B cell (primary cell): ENCODE data around the gene DUS2. TPM values are rescaled to one million over a fixed set of nuclear protein-coding genes. Genes with fewer than 3 reads are reported as not detected.
A peak's percentile ranks its signal among the peaks of the same experiment; 100 is the strongest.
"Not testable (repeated sequence)": the region's sequence is repeated elsewhere in the genome, so short reads cannot be mapped to it uniquely, and the experiment has no call there.

Experiments
- ATAC-seq: fragments of 200-7000 bp; cut with Tn5 transposase; one replicate; pipeline ENCODE4 v1.10.0; 2021; ENCODE audit warnings: low read depth, mild to moderate bottlenecking, moderate number of reproducible peaks, moderate library complexity
- CTCF ChIA-PET: fragments of 350-600 bp; sonication (Branson Sonifier 250); formaldehyde crosslinking; loops from one replicate; lab custom pipeline; 2021; ENCODE audit warnings: antibody characterized with exemption, inconsistent platforms; lab: Charles Lee
- POLR2A ChIA-PET: fragments of 350-600 bp; sonication (Branson Sonifier 250); formaldehyde crosslinking; loops from one replicate; lab custom pipeline; 2021; ENCODE audit warnings: antibody characterized with exemption; lab: Charles Lee
- DNase-seq: peaks from one replicate; pipeline ENCODE4 v3.0.0; 2013
- H2AFZ ChIP-seq: 2 replicates; pipeline ENCODE4 v1.6.1; 2012; ENCODE audit warnings: mild to moderate bottlenecking, low read depth, low read length; ENCODE audit not compliant: insufficient read depth, poor library complexity, severe bottlenecking
- H3K27ac ChIP-seq, 2 donors: 1 replicate in 1 of 2; 2 replicates in 1 of 2; pipeline ENCODE4 v1.5.1; 2012 to 2013; ENCODE audit warnings: low read length in 2 of 2, mild to moderate bottlenecking in 2 of 2, moderate library complexity in 1 of 2
- H3K27me3 ChIP-seq, 4 experiments: fragments of 200-600 bp in 1 of 4; sonication (generic) in 1 of 4; replicated peaks in 1 of 4; 1 replicate in 2 of 4; 2 replicates in 2 of 4; pipeline versions ENCODE4 v1.6.1 to v1.7.0; 2013 to 2016; ENCODE audit warnings: low read length in 3 of 4, mild to moderate bottlenecking in 2 of 4, mixed read lengths in 1 of 4, moderate library complexity in 1 of 4; ENCODE audit not compliant: insufficient read depth in 4 of 4, control insufficient read depth in 3 of 4; ENCODE audit errors: control extremely low read depth in 1 of 4
- H3K36me3 ChIP-seq, 2 experiments: replicated peaks in 1 of 2; 1 replicate in 1 of 2; 2 replicates in 1 of 2; pipeline versions ENCODE4 v1.6.1 to v1.7.1; 2013; ENCODE audit warnings: low read length in 1 of 2; ENCODE audit not compliant: insufficient read depth in 2 of 2, control insufficient read depth in 1 of 2; ENCODE audit errors: control extremely low read depth in 1 of 2, extremely low read depth in 1 of 2
- H3K4me1 ChIP-seq, 2 donors: fragments of 200-600 bp in 1 of 2; sonication (generic) in 1 of 2; 1 replicate in 1 of 2; 2 replicates in 1 of 2; pipeline versions ENCODE4 v1.5.1 to v1.6.1; 2013 to 2017; ENCODE audit warnings: low read length in 2 of 2; ENCODE audit not compliant: control insufficient read depth in 2 of 2, insufficient read depth in 2 of 2
- H3K4me2 ChIP-seq: replicated peaks from 2 replicates; pipeline ENCODE3; 2012; ENCODE audit warnings: mild to moderate bottlenecking, low read depth, low read length; ENCODE audit not compliant: poor library complexity, severe bottlenecking
- H3K4me3 ChIP-seq, 5 experiments: fragments of 200-600 bp in 1 of 5; sonication (generic) in 1 of 5; 1 replicate in 3 of 5; 2 replicates in 2 of 5; pipeline versions ENCODE4 v1.5.1 to v1.7.0; 2011 to 2016; ENCODE audit warnings: low read length in 4 of 5, mild to moderate bottlenecking in 4 of 5, low read depth in 2 of 5, control low read depth in 1 of 5, moderate library complexity in 1 of 5; ENCODE audit not compliant: insufficient read depth in 1 of 5; ENCODE audit errors: control extremely low read depth in 1 of 5, extremely low read depth in 1 of 5
- H3K79me2 ChIP-seq: fragments of 200-600 bp; sonication (generic); one replicate; pipeline ENCODE4 v1.6.0; 2016; ENCODE audit warnings: low read length; ENCODE audit not compliant: control insufficient read depth, insufficient read depth
- H3K9ac ChIP-seq: fragments of 200-600 bp; sonication (generic); 2 replicates; pipeline ENCODE4 v1.6.1; 2017; ENCODE audit warnings: mild to moderate bottlenecking, low read length, moderate library complexity
- H3K9me3 ChIP-seq, 3 donors: one replicate each; pipeline versions ENCODE4 v1.6.1 to v1.7.1; 2013; ENCODE audit warnings: low read length in 2 of 3; ENCODE audit not compliant: control insufficient read depth in 2 of 3, insufficient read depth in 1 of 3; ENCODE audit errors: control extremely low read depth in 1 of 3
- H4K20me1 ChIP-seq: 2 replicates; pipeline ENCODE4 v1.6.0; 2012; ENCODE audit warnings: mild to moderate bottlenecking, low read length; ENCODE audit not compliant: insufficient read depth, control insufficient read depth, poor library complexity, severe bottlenecking
- H3K27ac Mint-ChIP-seq: one replicate; pipeline ENCODE4 v1.8.0; 2021; ENCODE audit warnings: mixed read lengths
- H3K27me3 Mint-ChIP-seq: one replicate; pipeline ENCODE4 v1.8.0; 2021; ENCODE audit warnings: mixed read lengths
- H3K4me1 Mint-ChIP-seq: one replicate; pipeline ENCODE4 v1.8.0; 2021; ENCODE audit warnings: mixed read lengths
- H3K4me3 Mint-ChIP-seq: one replicate; pipeline ENCODE4 v1.8.0; 2021; ENCODE audit warnings: mixed read lengths
- H3K9me3 Mint-ChIP-seq: one replicate; pipeline ENCODE4 v1.8.0; 2022; ENCODE audit warnings: mixed read lengths; ENCODE audit not compliant: insufficient read depth
- CTCF ChIP-seq: fragments of 200-600 bp; IDR thresholded peaks from one replicate; pipeline ENCODE4 v1.8.0; 2022; ENCODE audit warnings: antibody characterized with exemption, mild to moderate bottlenecking
- EZH2 ChIP-seq: IDR thresholded peaks from 2 replicates; pipeline ENCODE4 v1.6.1; 2012; ENCODE audit warnings: borderline replicate concordance, low read depth, mild to moderate bottlenecking, moderate library complexity, low read length; ENCODE audit not compliant: insufficient read depth, poor library complexity, severe bottlenecking
- WGBS: methylation state at CpG from one replicate; pipeline ENCODE4 v1.1.5; 2013; ENCODE audit warnings: missing lambda C conversion rate; ENCODE audit not compliant: insufficient coverage; 5-methylcytosine and 5-hydroxymethylcytosine counted together
- intact Hi-C: fragments of 100-400 bp; cut with micrococcal nuclease; formaldehyde crosslinking; loops from one replicate; pipeline ENCODE4 v1.10.0; 2022
- polyA plus RNA-seq: library from polyadenylated mRNA; depleted of rRNA; stranded (reverse); fragments of >200 nt; gene quantifications from 2 replicates; pipeline ENCODE4 v1.2.3, GENCODE V29; 2012
- total RNA-seq, 2 donors: library from RNA; stranded (reverse); fragments of 120-200 nt in 1 of 2; gene quantifications; 1 replicate in 1 of 2; 2 replicates in 1 of 2; pipeline versions ENCODE4 v1.2.3 to v1.2.4, GENCODE V29; 2013 to 2022

DUS2 gene
- total and polyA plus RNA-seq, 2 donors (not counting 1 experiment from before 2014, with no cell fraction given), result 61.1 to 93.0 TPM

GRCh38 chr16:68114939-68115338, 91.9 kb downstream of the DUS2 start:
- ATAC-seq, H3K27me3 Mint-ChIP-seq, H3K9ac ChIP-seq, H3K4me2 ChIP-seq, intact Hi-C loops, H3K4me3 Mint-ChIP-seq, H3K36me3 ChIP-seq, POLR2A ChIA-PET, H3K9me3 Mint-ChIP-seq, H3K27me3 ChIP-seq, H3K4me3 ChIP-seq, H2AFZ ChIP-seq, H3K9me3 ChIP-seq, DNase-seq, H3K27ac ChIP-seq: not testable (repeated sequence)
- H3K27ac Mint-ChIP-seq, result peak overlapping the region; percentile 11
- CTCF ChIA-PET, result interaction anchor here (0.7 to 1.1 kb wide), 3 partner anchors 22 to 197 kb away, joined by 3 read pairs; no protein-coding TSS in a partner anchor
- WGBS, result 96% methylated on average over 4 of the region's 8 CpGs
- H3K79me2 ChIP-seq, result peaks cover 99% of the 10 kb centered on the region
- peaks cover 83% of the 10 kb centered on the region for H4K20me1 ChIP-seq
- H3K4me1 ChIP-seq, result peaks cover 52 to 62% of the 10 kb centered on the region in 2 donors
- peaks cover 74% of the 10 kb centered on the region for H3K4me1 Mint-ChIP-seq

GRCh38 chr16:68115851-68116250, 92.8 kb downstream of the DUS2 start:
- no peak overlapping the region for H3K9ac ChIP-seq
- Mint-ChIP-seq H3K27ac (no peak overlapping the region), H3K27me3 (no peaks in the 10 kb centered on the region), H3K9me3 (peaks cover 7% of the 10 kb centered on the region), H3K4me3 (no peak overlapping the region), H3K4me1 (peaks cover 77% of the 10 kb centered on the region)
- peaks cover 0 to 3% (median 2%) of the 10 kb centered on the region in 3 donors for H3K9me3 ChIP-seq
- H2AFZ ChIP-seq, result no peak overlapping the region
- peaks cover 100% of the 10 kb centered on the region for H3K79me2 ChIP-seq
- peaks cover 84% of the 10 kb centered on the region for H4K20me1 ChIP-seq
- peak overlapping the region in 1 of 2 donors; percentile 73 for H3K27ac ChIP-seq
- no peak overlapping the region for H3K4me3 ChIP-seq
- peaks cover 59 to 71% of the 10 kb centered on the region in 2 donors for H3K4me1 ChIP-seq
- intact Hi-C loops, result loop anchor here (1.0 kb wide), 2 partner anchors 22 to 46 kb away; no protein-coding TSS in a partner anchor
- no CpG with 5 or more reads among the region's 2 CpGs for WGBS
- POLR2A ChIA-PET, result no interaction called here
- no peak for DNase-seq
- no peak overlapping the region for H3K4me2 ChIP-seq
- ATAC-seq, result no peak
- CTCF ChIA-PET, result interaction anchor here (0.8 to 2.6 kb wide), 3 partner anchors 29 to 75 kb away, joined by 3 to 9 read pairs (median 3); no protein-coding TSS in a partner anchor
- peaks cover 1 to 3% of the 10 kb centered on the region in 2 experiments for H3K36me3 ChIP-seq
- TF ChIP-seq CTCF (no peak), EZH2 (no peak)
- no peaks in the 10 kb centered on the region for H3K27me3 ChIP-seq
